Stimulated activated naive CD8-positive, alpha-beta T cell treated with anti-CD3 and anti-CD28 coated beads, Interleukin-15, Interleukin-2, amounts not matched to agents 100 ng/mL and 50 ng/mL, for 24 hours (primary cell): Measurements from ENCODE around the gene NUDT9.

Experiments
- H3K27ac Mint-ChIP-seq: one replicate; pipeline ENCODE4 v1.8.0; 2021; ENCODE audit warnings: mild to moderate bottlenecking, mixed read lengths
- H3K27me3 Mint-ChIP-seq: one replicate; pipeline ENCODE4 v1.8.0; 2021; ENCODE audit warnings: mixed read lengths
- H3K36me3 Mint-ChIP-seq: one replicate; pipeline ENCODE4 v1.8.0; 2021; ENCODE audit warnings: low read depth, mixed read lengths
- H3K4me1 Mint-ChIP-seq: one replicate; pipeline ENCODE4 v1.8.0; 2021; ENCODE audit warnings: low read depth, mixed read lengths
- H3K4me3 Mint-ChIP-seq: one replicate; pipeline ENCODE4 v1.8.0; 2021; ENCODE audit warnings: mild to moderate bottlenecking, mixed read lengths
- H3K9me3 Mint-ChIP-seq: one replicate; pipeline ENCODE4 v1.8.0; 2021; ENCODE audit warnings: mixed read lengths

Gene NUDT9

GRCh38 chr4:87499403-87500091, 77.2 kb downstream of the NUDT9 start:
- H3K4me1 Mint-ChIP-seq, result peaks cover 4% of the 10 kb centered on the region
- H3K4me3 Mint-ChIP-seq, result no peak overlapping the region
- H3K27ac Mint-ChIP-seq, result no peak overlapping the region
- H3K36me3 Mint-ChIP-seq, result no peaks in the 10 kb centered on the region
- H3K27me3 Mint-ChIP-seq, result no peaks in the 10 kb centered on the region
- H3K9me3 Mint-ChIP-seq, result no peaks in the 10 kb centered on the region

- no peaks in the 10 kb centered on the region for H3K36me3 Mint-ChIP-seq
- H3K4me3 Mint-ChIP-seq, result no peak overlapping the region
- H3K9me3 Mint-ChIP-seq, result no peaks in the 10 kb centered on the region
- H3K4me1 Mint-ChIP-seq, result peaks cover 4% of the 10 kb centered on the region
- H3K27me3 Mint-ChIP-seq, result no peaks in the 10 kb centered on the region
- no peak overlapping the region for H3K27ac Mint-ChIP-seq
These were observed 77.7 kb downstream of the NUDT9 start for GRCh38 chr4:87500092-87500462.

- no peaks in the 10 kb centered on the region for H3K36me3 Mint-ChIP-seq
- peaks cover 4% of the 10 kb centered on the region for H3K4me1 Mint-ChIP-seq
- no peak overlapping the region for H3K27ac Mint-ChIP-seq
- no peaks in the 10 kb centered on the region for H3K27me3 Mint-ChIP-seq
- no peak overlapping the region for H3K4me3 Mint-ChIP-seq
- no peaks in the 10 kb centered on the region for H3K9me3 Mint-ChIP-seq
These were observed 80.3 kb downstream of the NUDT9 start for GRCh38 chr4:87502580-87503238.

GRCh38 chr4:87505862-87506261, 83.5 kb downstream of the NUDT9 start:
- Mint-ChIP-seq H3K27ac (no peak overlapping the region), H3K9me3 (no peaks in the 10 kb centered on the region), H3K36me3 (no peaks in the 10 kb centered on the region), H3K4me3 (no peak overlapping the region), H3K27me3 (no peaks in the 10 kb centered on the region), H3K4me1 (no peaks in the 10 kb centered on the region)

GRCh38 chr4:87506974-87507701, 84.8 kb downstream of the NUDT9 start:
- Mint-ChIP-seq H3K27ac (no peak overlapping the region), H3K4me1 (no peaks in the 10 kb centered on the region), H3K36me3 (no peaks in the 10 kb centered on the region), H3K4me3 (no peak overlapping the region), H3K9me3 (no peaks in the 10 kb centered on the region), H3K27me3 (no peaks in the 10 kb centered on the region)
